SK-N-SH treated with all-trans-retinoic acid at 6 μM for 48 hours (cell line): ENCODE results near the gene EDEM2.

ENCODE experiments used
- ARNTL ChIP-seq: fragments of 450-650 bp; formaldehyde crosslinking; IDR thresholded peaks from 2 replicates; pipeline ENCODE4 v1.5.0; 2020; ENCODE audit warnings: low read depth, mild to moderate bottlenecking, moderate library complexity, borderline replicate concordance
- BACH2 ChIP-seq: fragments of 250-450 bp; sonication (Bioruptor Pico); IDR thresholded peaks from 2 replicates; pipeline ENCODE4 v1.9.0; 2021; ENCODE audit warnings: mild to moderate bottlenecking, borderline replicate concordance
- CREB5 ChIP-seq: fragments of 250-450 bp; sonication (Bioruptor Pico); IDR thresholded peaks from 2 replicates; pipeline ENCODE4 v1.5.1; 2020; ENCODE audit warnings: low read depth, mild to moderate bottlenecking, moderate library complexity
- ESRRG ChIP-seq: fragments of 250-450 bp; sonication (Bioruptor Pico); IDR thresholded peaks from 2 replicates; pipeline ENCODE4 v1.6.1; 2021; ENCODE audit warnings: mild to moderate bottlenecking
- GLIS3 ChIP-seq: fragments of 250-450 bp; sonication (Bioruptor Pico); IDR thresholded peaks from 2 replicates; pipeline ENCODE4 v1.5.0; 2020; ENCODE audit warnings: mild to moderate bottlenecking, moderate library complexity
- POU6F1 ChIP-seq: fragments of 250-450 bp; sonication (Bioruptor Pico); IDR thresholded peaks from 2 replicates; pipeline ENCODE4 v1.8.0; 2021; ENCODE audit warnings: low read depth, mild to moderate bottlenecking, moderate library complexity, borderline replicate concordance
- RARB ChIP-seq: fragments of 250-450 bp; sonication (Bioruptor Pico); IDR thresholded peaks from 2 replicates; pipeline ENCODE4 v1.8.0; 2021; ENCODE audit warnings: mild to moderate bottlenecking, moderate library complexity
- SNAI2 ChIP-seq: fragments of 250-450 bp; sonication (Bioruptor Pico); IDR thresholded peaks from 2 replicates; pipeline ENCODE4 v1.5.0; 2020; ENCODE audit warnings: mild to moderate bottlenecking, moderate library complexity
- ZC3H10 ChIP-seq: fragments of 250-450 bp; sonication (Bioruptor Pico); IDR thresholded peaks from 2 replicates; pipeline ENCODE4 v1.5.1; 2021; ENCODE audit warnings: mild to moderate bottlenecking, moderate library complexity
- ZFP3 ChIP-seq: fragments of 250-450 bp; sonication (Bioruptor Pico); IDR thresholded peaks from 2 replicates; pipeline ENCODE4 v1.5.0; 2020; ENCODE audit warnings: mild to moderate bottlenecking, moderate library complexity
- ZNF70 ChIP-seq: fragments of 450-650 bp; formaldehyde crosslinking; IDR thresholded peaks from 2 replicates; pipeline ENCODE4 v1.5.0; 2020; ENCODE audit warnings: mild to moderate bottlenecking, moderate library complexity
- ZNF8 ChIP-seq: fragments of 450-650 bp; formaldehyde crosslinking; IDR thresholded peaks from 2 replicates; pipeline ENCODE4 v1.5.0; 2020; ENCODE audit warnings: mild to moderate bottlenecking, moderate library complexity
- TF ChIP-seq, protein P1 (sequence below): fragments of 250-450 bp; sonication (Bioruptor Pico); IDR thresholded peaks from 2 replicates; pipeline ENCODE4 v1.8.0; 2020; ENCODE audit warnings: mild to moderate bottlenecking, moderate library complexity, borderline replicate concordance
- TF ChIP-seq, protein P2 (sequence below): fragments of 250-450 bp; sonication (Bioruptor Pico); IDR thresholded peaks from 2 replicates; pipeline ENCODE4 v1.5.0; 2020; ENCODE audit warnings: mild to moderate bottlenecking, moderate library complexity

DNA sequence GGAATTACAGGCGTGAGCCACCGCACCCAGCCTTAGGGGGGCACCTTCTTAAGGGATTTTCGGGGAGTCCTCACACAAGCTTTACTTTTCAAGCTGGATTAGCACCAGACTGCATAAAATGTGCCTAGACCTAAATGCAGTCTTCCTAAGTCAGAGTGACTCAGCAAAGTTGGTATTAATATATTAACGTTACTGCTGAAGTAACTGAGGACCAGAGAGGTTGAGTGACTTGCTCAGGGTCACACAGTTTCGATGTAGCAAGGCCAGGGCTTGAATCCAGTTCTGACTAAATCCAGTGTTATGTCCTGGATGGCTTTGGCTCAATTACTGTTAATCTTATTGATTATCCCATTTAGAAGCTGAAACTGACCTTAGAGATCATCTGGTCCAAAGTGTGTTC lies 13.4 kb downstream of the EDEM2 start:
- TF ChIP-seq ZC3H10 (CRISPR knock-in tag) (no peak), RARB (no peak), ESRRG (no peak), CREB5 (CRISPR knock-in tag) (no peak), ZNF8 (no peak), ARNTL (no peak), ZNF70 (no peak), ZFP3 (CRISPR knock-in tag) (no peak), GLIS3 (CRISPR knock-in tag) (no peak), BACH2 (CRISPR knock-in tag) (no peak), SNAI2 (no peak), POU6F1 (CRISPR knock-in tag) (no peak)
- TF ChIP-seq, protein P1, sequence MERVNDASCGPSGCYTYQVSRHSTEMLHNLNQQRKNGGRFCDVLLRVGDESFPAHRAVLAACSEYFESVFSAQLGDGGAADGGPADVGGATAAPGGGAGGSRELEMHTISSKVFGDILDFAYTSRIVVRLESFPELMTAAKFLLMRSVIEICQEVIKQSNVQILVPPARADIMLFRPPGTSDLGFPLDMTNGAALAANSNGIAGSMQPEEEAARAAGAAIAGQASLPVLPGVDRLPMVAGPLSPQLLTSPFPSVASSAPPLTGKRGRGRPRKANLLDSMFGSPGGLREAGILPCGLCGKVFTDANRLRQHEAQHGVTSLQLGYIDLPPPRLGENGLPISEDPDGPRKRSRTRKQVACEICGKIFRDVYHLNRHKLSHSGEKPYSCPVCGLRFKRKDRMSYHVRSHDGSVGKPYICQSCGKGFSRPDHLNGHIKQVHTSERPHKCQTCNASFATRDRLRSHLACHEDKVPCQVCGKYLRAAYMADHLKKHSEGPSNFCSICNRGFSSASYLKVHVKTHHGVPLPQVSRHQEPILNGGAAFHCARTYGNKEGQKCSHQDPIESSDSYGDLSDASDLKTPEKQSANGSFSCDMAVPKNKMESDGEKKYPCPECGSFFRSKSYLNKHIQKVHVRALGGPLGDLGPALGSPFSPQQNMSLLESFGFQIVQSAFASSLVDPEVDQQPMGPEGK (CRISPR knock-in tag): no peak
- TF ChIP-seq, protein P2, sequence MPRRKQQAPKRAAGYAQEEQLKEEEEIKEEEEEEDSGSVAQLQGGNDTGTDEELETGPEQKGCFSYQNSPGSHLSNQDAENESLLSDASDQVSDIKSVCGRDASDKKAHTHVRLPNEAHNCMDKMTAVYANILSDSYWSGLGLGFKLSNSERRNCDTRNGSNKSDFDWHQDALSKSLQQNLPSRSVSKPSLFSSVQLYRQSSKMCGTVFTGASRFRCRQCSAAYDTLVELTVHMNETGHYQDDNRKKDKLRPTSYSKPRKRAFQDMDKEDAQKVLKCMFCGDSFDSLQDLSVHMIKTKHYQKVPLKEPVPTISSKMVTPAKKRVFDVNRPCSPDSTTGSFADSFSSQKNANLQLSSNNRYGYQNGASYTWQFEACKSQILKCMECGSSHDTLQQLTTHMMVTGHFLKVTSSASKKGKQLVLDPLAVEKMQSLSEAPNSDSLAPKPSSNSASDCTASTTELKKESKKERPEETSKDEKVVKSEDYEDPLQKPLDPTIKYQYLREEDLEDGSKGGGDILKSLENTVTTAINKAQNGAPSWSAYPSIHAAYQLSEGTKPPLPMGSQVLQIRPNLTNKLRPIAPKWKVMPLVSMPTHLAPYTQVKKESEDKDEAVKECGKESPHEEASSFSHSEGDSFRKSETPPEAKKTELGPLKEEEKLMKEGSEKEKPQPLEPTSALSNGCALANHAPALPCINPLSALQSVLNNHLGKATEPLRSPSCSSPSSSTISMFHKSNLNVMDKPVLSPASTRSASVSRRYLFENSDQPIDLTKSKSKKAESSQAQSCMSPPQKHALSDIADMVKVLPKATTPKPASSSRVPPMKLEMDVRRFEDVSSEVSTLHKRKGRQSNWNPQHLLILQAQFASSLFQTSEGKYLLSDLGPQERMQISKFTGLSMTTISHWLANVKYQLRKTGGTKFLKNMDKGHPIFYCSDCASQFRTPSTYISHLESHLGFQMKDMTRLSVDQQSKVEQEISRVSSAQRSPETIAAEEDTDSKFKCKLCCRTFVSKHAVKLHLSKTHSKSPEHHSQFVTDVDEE (CRISPR knock-in tag): no peak
